HPDE6-E6E7 (cell line): ENCODE results near the gene KATNIP.

Source experiments
- DNase-seq: peaks from one replicate; pipeline ENCODE4 v3.0.0; 2011; ENCODE audit warnings: missing footprints; ENCODE audit errors: extremely low spot score

Gene KATNIP

GRCh38 chr16:27549746-27550581, at the start of gene KATNIP, which contains the start of gene GTF3C1:
TSS of gene KATNIP (plus strand) at chr16:27550144. CDS start at chr16:27550171, 27 bp downstream.
TSS of gene GTF3C1 (minus strand) at chr16:27549913. CDS start at chr16:27549890, 23 bp downstream.
- DNase-seq, result peak; percentile 100

GRCh38 chr16:27500801-27501200, 49.1 kb upstream of the KATNIP start:
- no peak for DNase-seq

GRCh38 chr16:27503662-27504061, 46.3 kb upstream of the KATNIP start:
- no peak for DNase-seq

GRCh38 chr16:27505297-27506236, 44.4 kb upstream of the KATNIP start:
- no peak for DNase-seq

- DNase-seq, result no peak
Observed at GRCh38 chr16:27506771-27507170, 43.2 kb upstream of the KATNIP start.

- DNase-seq, result no peak
Observed at GRCh38 chr16:27508476-27508875, 41.5 kb upstream of the KATNIP start.

GRCh38 chr16:27511657-27512448, 38.1 kb upstream of the KATNIP start:
- no peak for DNase-seq

GRCh38 chr16:27514806-27515205, 35.1 kb upstream of the KATNIP start:
- no peak for DNase-seq

- peak; percentile 23 for DNase-seq
Observed at GRCh38 chr16:27515874-27516353, 34.0 kb upstream of the KATNIP start.

GRCh38 chr16:27516365-27516764, 33.6 kb upstream of the KATNIP start:
- no peak for DNase-seq

GRCh38 chr16:27517664-27518063, 32.3 kb upstream of the KATNIP start:
- no peak for DNase-seq

- no peak for DNase-seq
Observed at GRCh38 chr16:27518226-27518625, 31.7 kb upstream of the KATNIP start.

GRCh38 chr16:27520982-27521673, 28.8 kb upstream of the KATNIP start:
- no peak for DNase-seq

GRCh38 chr16:27522173-27522707, 27.7 kb upstream of the KATNIP start:
- no peak for DNase-seq

- no peak for DNase-seq
Observed at GRCh38 chr16:27526180-27526579, 23.8 kb upstream of the KATNIP start.

- DNase-seq, result no peak
Observed at GRCh38 chr16:27528294-27528693, 21.6 kb upstream of the KATNIP start.

GRCh38 chr16:27529962-27530361, 20.0 kb upstream of the KATNIP start:
- DNase-seq, result no peak

- DNase-seq, result no peak
Observed at GRCh38 chr16:27531186-27531585, 18.8 kb upstream of the KATNIP start.

- DNase-seq, result no peak
Observed at GRCh38 chr16:27531826-27532800, 17.8 kb upstream of the KATNIP start.
